ENCODE data around the gene MAPK6. TPM values are rescaled to one million over a fixed set of nuclear protein-coding genes. Genes with fewer than 3 reads are reported as not detected.
A peak's percentile ranks its signal among the peaks of the same experiment; 100 is the strongest.
"Not testable (repeated sequence)": the region's sequence is repeated elsewhere in the genome, so short reads cannot be mapped to it uniquely, and the experiment has no call there.

Gene MAPK6
- total RNA-seq, 1 donor, result 74.9 TPM

DNA sequence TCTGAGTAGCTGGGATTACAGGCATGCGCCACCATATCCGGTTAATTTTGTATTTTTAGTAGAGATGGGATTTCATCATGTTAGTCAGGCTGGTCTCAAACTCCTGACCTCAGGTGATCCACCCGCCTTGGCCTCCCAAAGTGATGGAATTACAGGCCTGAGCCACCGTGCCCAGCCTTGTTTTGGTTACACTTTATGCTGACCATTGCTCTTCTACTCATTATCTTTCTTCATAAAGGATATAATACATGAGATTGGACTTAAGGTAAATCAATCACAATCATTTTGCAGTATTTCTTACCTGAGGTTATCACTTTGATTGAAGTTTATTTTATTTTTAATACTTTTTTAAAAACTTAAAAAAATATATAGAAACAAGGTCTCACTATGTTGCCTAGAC is 45.2 kb upstream of the MAPK6 start:
- no peak for DNase-seq (ENCODE audit: low read depth)
- TF ChIP-seq, protein P1, sequence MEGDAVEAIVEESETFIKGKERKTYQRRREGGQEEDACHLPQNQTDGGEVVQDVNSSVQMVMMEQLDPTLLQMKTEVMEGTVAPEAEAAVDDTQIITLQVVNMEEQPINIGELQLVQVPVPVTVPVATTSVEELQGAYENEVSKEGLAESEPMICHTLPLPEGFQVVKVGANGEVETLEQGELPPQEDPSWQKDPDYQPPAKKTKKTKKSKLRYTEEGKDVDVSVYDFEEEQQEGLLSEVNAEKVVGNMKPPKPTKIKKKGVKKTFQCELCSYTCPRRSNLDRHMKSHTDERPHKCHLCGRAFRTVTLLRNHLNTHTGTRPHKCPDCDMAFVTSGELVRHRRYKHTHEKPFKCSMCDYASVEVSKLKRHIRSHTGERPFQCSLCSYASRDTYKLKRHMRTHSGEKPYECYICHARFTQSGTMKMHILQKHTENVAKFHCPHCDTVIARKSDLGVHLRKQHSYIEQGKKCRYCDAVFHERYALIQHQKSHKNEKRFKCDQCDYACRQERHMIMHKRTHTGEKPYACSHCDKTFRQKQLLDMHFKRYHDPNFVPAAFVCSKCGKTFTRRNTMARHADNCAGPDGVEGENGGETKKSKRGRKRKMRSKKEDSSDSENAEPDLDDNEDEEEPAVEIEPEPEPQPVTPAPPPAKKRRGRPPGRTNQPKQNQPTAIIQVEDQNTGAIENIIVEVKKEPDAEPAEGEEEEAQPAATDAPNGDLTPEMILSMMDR (IDR thresholded peaks at IDR 0.05; ENCODE audit: insufficient read depth, low read length), result no peak
- no peak overlapping the region for H3K4me3 ChIP-seq (ENCODE audit: low read depth, low read length)

DNA sequence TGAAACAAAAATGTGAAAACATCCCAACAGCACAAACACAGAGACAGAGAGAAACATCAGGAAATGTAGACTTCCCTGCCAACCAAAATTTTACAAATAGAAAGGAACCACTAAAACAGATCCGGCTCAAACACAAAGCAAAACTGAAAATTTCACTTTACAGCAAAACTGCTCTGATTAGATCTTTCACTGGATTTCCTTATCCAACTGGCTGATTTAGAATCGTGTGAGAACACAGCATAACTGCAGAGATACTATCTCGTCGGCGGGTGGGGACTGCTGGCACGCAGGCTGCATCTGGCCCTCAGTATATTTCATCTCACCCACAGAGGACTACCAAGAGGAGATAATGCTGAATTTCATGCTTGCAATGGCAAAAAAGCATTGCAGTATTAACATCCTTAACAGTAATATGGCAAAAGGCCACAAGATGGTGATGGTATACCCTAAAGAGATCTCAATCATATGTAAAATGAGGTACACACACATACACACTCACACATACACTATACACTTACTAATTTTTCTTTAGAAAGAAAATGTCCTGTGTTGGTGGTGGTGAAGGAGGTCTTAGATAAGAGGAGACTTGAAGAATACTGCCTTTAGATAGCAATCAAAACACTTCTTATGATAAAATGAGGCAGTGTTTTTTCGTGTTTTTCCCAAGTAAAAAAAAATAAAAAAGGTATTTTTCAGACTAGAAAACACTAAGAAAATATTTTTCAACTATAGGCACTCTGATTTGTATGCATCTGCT is 36.8 kb upstream of the MAPK6 start:
- TF ChIP-seq, protein P1 (IDR thresholded peaks at IDR 0.05; ENCODE audit: insufficient read depth, low read length), result peak; percentile 56
- peak; percentile 90 for DNase-seq (ENCODE audit: low read depth)

DNA sequence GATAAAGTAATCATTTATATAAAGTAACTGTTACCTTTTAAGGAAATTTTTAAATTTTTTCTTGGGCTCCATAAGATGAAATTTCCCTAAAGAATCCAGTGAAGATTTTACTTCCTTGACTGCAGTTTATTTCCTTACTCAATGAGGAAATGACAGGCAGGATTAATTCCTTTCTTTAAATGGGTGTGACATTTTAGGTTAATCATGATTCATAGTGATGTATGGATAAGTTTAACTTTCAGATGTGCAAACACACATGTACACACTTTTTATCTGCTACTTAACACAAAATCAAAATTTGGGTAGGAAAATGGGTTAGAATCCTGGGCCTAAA is 36.3 kb upstream of the MAPK6 start:
- TF ChIP-seq, protein P1 (IDR thresholded peaks at IDR 0.05; ENCODE audit: insufficient read depth, low read length), result no peak
- no peak overlapping the region for H3K4me3 ChIP-seq (ENCODE audit: low read depth, low read length)
- no peak for DNase-seq (ENCODE audit: low read depth)

More for the DNA sequence above, 36.8 kb upstream of the MAPK6 start:
- H3K4me3 ChIP-seq (ENCODE audit: low read depth, low read length), result peak overlapping the region; percentile 59

DNA sequence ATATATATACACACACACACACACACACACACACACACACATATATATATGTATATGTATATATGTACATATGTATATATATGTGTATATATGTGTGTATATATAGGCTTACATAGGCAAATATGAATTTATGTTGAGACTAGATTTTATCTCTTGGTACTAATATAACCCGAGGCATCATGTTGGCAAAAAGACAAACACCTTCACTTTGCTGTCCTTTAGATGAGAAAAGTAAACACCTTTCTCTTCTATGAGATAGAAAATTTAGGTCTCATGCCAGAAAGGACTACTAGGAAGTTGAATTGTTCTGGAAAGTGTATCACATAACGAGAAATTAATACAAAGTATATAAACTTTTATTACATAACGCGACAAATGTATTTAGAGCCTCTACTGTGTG is 27.9 kb upstream of the MAPK6 start:
- H3K4me3 ChIP-seq (ENCODE audit: low read depth, low read length), result no peak overlapping the region

DNA sequence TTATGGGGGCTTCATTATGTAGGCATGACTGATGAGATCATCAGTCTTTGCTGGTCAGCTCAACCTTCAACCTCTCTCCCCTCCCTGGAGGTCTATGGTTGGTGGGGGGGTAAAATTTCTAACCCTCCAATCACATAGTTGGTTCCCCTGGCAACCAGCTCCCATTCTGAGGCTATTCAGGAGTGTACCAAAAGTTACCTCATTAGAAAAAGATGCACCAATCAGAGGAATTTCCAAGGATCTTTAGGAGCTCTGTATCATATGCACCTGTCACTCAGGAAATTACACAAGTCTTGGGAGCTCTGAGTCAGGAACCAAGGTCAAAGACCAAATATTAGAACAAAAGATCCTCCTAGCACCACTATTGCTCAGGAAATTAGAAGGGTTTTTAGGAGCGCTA is 26.1 kb upstream of the MAPK6 start:
- DNase-seq (ENCODE audit: low read depth), result no peak
- no peak overlapping the region for H3K4me3 ChIP-seq (ENCODE audit: low read depth, low read length)
- TF ChIP-seq, protein P1 (IDR thresholded peaks at IDR 0.05; ENCODE audit: insufficient read depth, low read length), result no peak

More for the DNA sequence above, 27.9 kb upstream of the MAPK6 start:
- TF ChIP-seq, protein P1 (IDR thresholded peaks at IDR 0.05; ENCODE audit: insufficient read depth, low read length), result no peak
- no peak for DNase-seq (ENCODE audit: low read depth)

DNA sequence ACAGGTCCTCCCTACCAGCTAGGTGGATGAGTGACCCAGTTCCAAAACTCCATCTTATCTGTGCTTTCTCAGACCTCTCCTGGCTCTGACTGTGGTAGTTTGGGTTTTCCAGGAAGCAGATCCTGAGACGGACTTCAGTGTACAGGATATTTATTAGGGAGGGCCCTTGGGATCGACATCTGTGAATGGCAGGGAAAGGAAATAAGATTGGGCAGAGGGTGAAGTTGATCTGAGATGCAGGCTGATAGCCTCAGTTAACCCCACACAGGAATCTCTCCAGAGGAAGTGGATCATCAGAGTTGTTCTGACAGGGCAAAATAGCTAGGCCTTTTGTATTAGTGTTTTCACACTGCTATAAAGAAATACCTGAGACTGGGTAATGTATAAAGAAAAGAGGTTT is 16.7 kb upstream of the MAPK6 start:
- TF ChIP-seq, protein P1 (IDR thresholded peaks at IDR 0.05; ENCODE audit: insufficient read depth, low read length), result no peak
- DNase-seq (ENCODE audit: low read depth), result no peak
- no peak overlapping the region for H3K4me3 ChIP-seq (ENCODE audit: low read depth, low read length)

DNA sequence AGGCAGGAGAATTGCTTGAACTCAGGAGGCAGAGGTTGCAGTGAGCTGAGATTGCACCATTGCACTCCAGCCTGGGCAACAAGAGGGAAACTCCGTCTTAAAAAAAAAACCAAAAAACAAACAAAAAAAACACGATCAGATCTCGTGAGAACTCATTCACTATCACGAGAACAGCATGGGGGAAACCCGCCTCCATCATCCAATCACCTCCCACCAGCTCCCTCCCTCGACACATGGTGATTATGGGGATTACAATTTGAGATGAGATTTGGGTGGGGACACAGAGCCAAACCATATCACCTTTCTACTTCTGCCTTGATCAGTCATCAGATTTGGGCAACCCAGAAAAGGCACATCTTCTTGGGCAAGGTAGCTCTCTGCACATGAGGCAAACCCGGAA is 15.9 kb upstream of the MAPK6 start:
- not testable (repeated sequence) for H3K4me3 ChIP-seq (ENCODE audit: low read depth, low read length); DNase-seq (ENCODE audit: low read depth)
